ENCODE measurements around the gene SCYL1. TPM values are rescaled to one million over a fixed set of nuclear protein-coding genes. Genes with fewer than 3 reads are reported as not detected.
"Not testable (repeated sequence)": the region's sequence is repeated elsewhere in the genome, so short reads cannot be mapped to it uniquely, and the experiment has no call there.

The SCYL1 gene
- total RNA-seq, 1 experiment from 2014 or later = 106 TPM

DNA sequence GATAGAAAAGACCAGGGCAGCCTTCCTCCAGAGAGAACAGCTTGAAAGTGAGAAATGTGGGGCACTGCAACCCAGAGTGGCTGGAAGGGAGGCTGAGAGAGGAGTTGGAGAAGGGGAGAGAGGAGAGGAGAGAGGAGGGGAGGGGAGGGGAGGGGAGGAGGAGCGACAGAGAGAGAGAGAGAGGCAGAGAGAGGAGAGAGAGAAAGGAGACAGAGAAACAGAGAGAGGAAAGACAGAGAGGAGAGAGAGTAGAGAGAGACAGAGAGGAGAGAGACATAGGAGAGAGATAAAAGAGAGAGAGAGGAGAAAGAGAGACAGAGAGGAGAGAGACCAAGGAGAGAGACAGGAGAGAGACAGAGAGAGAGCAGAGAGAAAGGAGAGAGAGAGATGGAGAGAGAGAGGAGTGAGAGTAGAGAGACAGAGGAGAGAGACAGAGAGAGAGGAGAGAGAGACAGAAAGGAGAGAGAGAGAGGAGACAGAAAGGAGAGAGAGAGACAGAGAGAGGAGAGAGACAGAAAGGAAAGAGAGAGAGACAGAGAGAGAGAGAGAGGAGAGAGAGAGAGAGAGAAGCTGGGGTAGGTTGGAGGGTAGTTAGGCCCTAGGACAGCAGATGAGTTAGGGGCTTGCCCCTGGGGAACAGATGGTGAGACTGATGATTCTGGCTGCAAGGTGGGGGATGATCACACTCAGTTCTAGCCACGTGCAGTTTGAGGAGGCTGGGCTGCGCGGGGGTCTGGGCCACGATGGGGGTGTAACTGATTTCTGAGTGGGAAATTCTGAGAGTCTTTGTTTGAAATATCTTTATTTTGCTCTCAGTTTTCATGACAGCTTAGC, 8.5 kb upstream of the SCYL1 start:
- no peak overlapping the region for H3K4me2 ChIP-seq
- no peaks in the 10 kb centered on the region for H3K9me3 ChIP-seq (ENCODE audit: insufficient read depth, low read depth)
- POLR2A ChIA-PET (ENCODE audit: unreplicated experiment) = interaction anchor here (0.6 to 1.1 kb wide), 5 partner anchors 61 to 388 kb away, joined by 3 to 11 read pairs (median 6); no protein-coding TSS in a partner anchor
- no peaks in the 10 kb centered on the region for H3K79me2 ChIP-seq (ENCODE audit: low read depth)
- peaks cover 42% of the 10 kb centered on the region for H3F3A ChIP-seq (ENCODE audit: insufficient read depth, low read depth)
- CTCF ChIA-PET = interaction anchor here (0.7 kb wide), 1 partner anchor 77 kb away, joined by 6 read pairs; no protein-coding TSS in a partner anchor
- no peaks in the 10 kb centered on the region for H3K36me3 ChIP-seq (ENCODE audit: low read depth)
- H3K9me2 ChIP-seq (ENCODE audit: insufficient read depth) = no peaks in the 10 kb centered on the region
- intact Hi-C loops (cut with micrococcal nuclease; ENCODE audit: unreplicated experiment) = no loop called here
- H4K20me1 ChIP-seq (ENCODE audit: insufficient read depth) = no peaks in the 10 kb centered on the region
- BruUV-seq (replicated peaks) = no TSS peak
- H2AFZ ChIP-seq = no peak overlapping the region
- H3K27me3 ChIP-seq (ENCODE audit: insufficient read depth, low read depth) = no peaks in the 10 kb centered on the region
- no peaks in the 10 kb centered on the region for H3K4me1 ChIP-seq (replicated peaks; ENCODE audit: insufficient read depth)
- no peak for DNase-seq
- no peak overlapping the region for H3K4me3 ChIP-seq
- no peak overlapping the region for H3K27ac ChIP-seq
- TF ChIP-seq, protein P1, sequence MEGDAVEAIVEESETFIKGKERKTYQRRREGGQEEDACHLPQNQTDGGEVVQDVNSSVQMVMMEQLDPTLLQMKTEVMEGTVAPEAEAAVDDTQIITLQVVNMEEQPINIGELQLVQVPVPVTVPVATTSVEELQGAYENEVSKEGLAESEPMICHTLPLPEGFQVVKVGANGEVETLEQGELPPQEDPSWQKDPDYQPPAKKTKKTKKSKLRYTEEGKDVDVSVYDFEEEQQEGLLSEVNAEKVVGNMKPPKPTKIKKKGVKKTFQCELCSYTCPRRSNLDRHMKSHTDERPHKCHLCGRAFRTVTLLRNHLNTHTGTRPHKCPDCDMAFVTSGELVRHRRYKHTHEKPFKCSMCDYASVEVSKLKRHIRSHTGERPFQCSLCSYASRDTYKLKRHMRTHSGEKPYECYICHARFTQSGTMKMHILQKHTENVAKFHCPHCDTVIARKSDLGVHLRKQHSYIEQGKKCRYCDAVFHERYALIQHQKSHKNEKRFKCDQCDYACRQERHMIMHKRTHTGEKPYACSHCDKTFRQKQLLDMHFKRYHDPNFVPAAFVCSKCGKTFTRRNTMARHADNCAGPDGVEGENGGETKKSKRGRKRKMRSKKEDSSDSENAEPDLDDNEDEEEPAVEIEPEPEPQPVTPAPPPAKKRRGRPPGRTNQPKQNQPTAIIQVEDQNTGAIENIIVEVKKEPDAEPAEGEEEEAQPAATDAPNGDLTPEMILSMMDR (conservative IDR thresholded peaks at IDR 0.05) = no peak; the same call in 1 of the 2 replicates
- no peak for TF ChIP-seq EZH2 (IDR thresholded peaks at IDR 0.05; ENCODE audit: low read depth)

DNA sequence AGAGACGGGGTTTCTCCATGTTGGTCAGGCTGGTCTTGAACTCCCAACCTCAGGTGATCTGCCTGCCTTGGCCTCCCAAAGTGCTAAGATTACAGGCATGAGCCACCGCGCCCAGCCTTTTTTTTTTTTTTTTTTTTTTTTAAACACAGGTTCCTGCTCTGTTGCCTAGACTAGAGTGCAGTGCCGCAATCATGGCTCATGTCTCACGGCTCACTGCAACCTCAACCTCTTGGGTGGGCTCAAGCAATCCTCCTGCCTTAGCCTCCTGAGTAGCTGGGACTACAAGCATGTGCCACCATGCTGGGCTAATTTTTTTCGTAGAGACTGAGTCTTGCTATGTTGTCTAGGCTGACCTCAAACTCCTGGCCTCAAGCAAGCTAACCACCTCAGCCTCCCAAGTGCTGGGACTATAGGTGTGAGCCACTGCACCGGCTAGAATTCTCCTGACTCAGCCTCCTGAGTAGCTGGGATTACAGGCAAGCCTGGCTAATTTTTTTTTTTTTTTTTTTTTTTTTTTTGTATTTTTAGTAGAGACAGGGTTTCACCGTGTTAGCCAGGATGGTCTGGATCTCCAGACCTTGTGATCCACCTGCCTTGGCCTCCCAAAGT, 5.8 kb upstream of the SCYL1 start:
- H3K4me1 ChIP-seq (replicated peaks; ENCODE audit: insufficient read depth); DNase-seq; H3K79me2 ChIP-seq (ENCODE audit: low read depth); H3K4me2 ChIP-seq; H3K4me3 ChIP-seq; H3K27me3 ChIP-seq (ENCODE audit: insufficient read depth, low read depth); H2AFZ ChIP-seq; BruUV-seq (replicated peaks); H3K9me2 ChIP-seq (ENCODE audit: insufficient read depth); intact Hi-C loops (cut with micrococcal nuclease; ENCODE audit: unreplicated experiment); H3K9me3 ChIP-seq (ENCODE audit: insufficient read depth, low read depth); H3K27ac ChIP-seq; H3K36me3 ChIP-seq (ENCODE audit: low read depth); H4K20me1 ChIP-seq (ENCODE audit: insufficient read depth): not testable (repeated sequence)
- peaks cover 39% of the 10 kb centered on the region for H3F3A ChIP-seq (ENCODE audit: insufficient read depth, low read depth)
- POLR2A ChIA-PET (ENCODE audit: unreplicated experiment) = interaction anchor here (0.7 kb wide), 2 partner anchors 20 to 114 kb away, joined by 12 to 17 read pairs; partner anchors contain the start of gene MALAT1
- CTCF ChIA-PET = interaction anchor here (0.6 kb wide), 1 partner anchor 550 kb away, joined by 11 read pairs; no protein-coding TSS in a partner anchor

DNA sequence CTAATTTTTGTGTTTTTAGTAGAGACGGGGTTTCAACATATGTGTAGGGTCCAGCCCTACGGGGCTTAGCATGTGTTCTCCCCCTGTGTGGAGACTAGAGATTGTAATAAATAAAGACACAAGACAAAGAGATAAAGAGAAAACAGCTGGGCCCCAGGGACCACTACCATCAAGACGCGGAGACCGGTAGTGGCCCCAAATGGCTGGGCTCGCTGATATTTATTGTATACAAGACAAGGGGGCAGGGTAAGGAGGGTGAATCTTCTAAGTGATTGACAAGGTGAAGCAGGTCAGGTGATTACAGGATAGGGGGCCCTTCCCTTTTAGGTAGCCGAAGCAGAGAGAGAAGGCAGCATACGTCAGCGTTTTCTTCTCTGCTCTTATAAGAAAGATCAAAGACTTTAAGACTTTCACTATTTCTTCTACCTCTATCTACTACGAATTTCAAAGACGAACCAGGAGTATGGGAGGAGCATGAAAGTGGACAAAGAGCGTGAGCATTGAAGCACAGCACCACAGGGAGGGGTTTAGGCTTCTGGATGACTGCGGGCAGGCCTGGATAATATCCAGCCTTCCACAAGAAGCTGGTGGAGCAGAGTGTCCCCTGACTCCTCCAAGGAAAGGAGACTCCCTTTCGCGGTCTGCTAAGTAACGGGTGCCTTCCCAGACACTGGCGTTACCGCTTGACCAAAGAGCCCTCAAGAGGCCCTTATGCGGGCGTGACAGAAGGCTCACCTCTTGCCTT, 2.9 kb upstream of the SCYL1 start:
- H3K36me3 ChIP-seq (ENCODE audit: low read depth); H4K20me1 ChIP-seq (ENCODE audit: insufficient read depth); H3K9me3 ChIP-seq (ENCODE audit: insufficient read depth, low read depth); POLR2A ChIA-PET (ENCODE audit: unreplicated experiment); CTCF ChIA-PET; H3K27ac ChIP-seq; H3K4me2 ChIP-seq; BruUV-seq (replicated peaks); H2AFZ ChIP-seq; H3K27me3 ChIP-seq (ENCODE audit: insufficient read depth, low read depth); intact Hi-C loops (cut with micrococcal nuclease; ENCODE audit: unreplicated experiment); DNase-seq; H3K4me3 ChIP-seq; H3K9me2 ChIP-seq (ENCODE audit: insufficient read depth): not testable (repeated sequence)
- Histone ChIP-seq H3K4me1 (replicated peaks; ENCODE audit: insufficient read depth) (peaks cover 13% of the 10 kb centered on the region), H3K79me2 (ENCODE audit: low read depth) (peaks cover 17% of the 10 kb centered on the region), H3F3A (ENCODE audit: insufficient read depth, low read depth) (peaks cover 18% of the 10 kb centered on the region)

DNA sequence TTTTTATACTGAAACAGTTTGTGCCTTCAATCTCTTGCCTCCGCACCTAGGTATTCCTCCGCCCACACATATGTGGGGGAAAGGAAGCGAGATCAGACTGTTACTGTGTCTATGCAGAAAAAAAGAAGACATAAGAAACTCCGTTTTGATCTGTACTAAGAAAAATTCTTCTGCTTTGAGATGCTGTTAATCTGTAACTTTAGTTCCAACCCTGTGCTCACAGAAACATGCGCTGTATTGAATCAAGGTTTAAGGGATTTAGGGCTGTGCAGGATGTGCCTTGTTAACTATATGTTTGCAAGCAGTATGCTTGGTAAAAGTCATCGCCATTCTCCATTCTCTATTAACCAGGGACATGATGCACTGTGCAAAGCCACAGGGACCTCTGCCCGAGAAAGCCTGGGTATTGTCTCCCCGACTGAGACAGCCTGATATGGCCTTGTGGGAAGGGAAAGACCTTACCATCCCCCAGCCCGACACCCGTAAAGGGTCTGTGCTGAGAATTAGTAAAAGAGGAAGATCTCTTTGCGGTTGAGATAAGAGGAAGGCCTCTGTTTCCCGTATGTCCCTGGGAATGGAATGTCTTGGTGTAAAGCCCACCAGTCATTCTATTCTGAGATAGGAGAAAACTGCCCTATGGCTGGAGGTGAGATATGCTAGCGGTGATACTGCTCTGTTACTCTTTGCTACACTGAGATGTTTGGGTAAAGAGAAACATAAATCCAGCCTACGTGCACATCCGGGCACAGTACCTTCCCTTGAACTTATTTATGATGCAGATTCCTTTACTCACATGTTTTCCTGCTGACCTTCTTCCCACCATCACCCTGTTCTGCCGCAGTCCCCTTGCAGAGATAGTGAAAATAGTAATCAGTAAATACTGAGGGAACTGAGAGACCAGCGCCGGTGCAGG, 1.9 kb upstream of the SCYL1 start:
- H3K36me3 ChIP-seq (ENCODE audit: low read depth) = peaks cover 18% of the 10 kb centered on the region; the same call in 1 of the 2 replicates
- H3K4me3 ChIP-seq; H4K20me1 ChIP-seq (ENCODE audit: insufficient read depth); BruUV-seq (replicated peaks); DNase-seq; H3K9me3 ChIP-seq (ENCODE audit: insufficient read depth, low read depth); H3K27me3 ChIP-seq (ENCODE audit: insufficient read depth, low read depth); H3K27ac ChIP-seq; H2AFZ ChIP-seq; intact Hi-C loops (cut with micrococcal nuclease; ENCODE audit: unreplicated experiment); H3K9me2 ChIP-seq (ENCODE audit: insufficient read depth); H3K4me2 ChIP-seq; CTCF ChIA-PET; POLR2A ChIA-PET (ENCODE audit: unreplicated experiment): not testable (repeated sequence)
- H3F3A ChIP-seq (ENCODE audit: insufficient read depth, low read depth) = peaks cover 11% of the 10 kb centered on the region; the same call in 1 of the 2 replicates
- peaks cover 17% of the 10 kb centered on the region for H3K79me2 ChIP-seq (ENCODE audit: low read depth)
- peaks cover 13% of the 10 kb centered on the region for H3K4me1 ChIP-seq (replicated peaks; ENCODE audit: insufficient read depth)

DNA sequence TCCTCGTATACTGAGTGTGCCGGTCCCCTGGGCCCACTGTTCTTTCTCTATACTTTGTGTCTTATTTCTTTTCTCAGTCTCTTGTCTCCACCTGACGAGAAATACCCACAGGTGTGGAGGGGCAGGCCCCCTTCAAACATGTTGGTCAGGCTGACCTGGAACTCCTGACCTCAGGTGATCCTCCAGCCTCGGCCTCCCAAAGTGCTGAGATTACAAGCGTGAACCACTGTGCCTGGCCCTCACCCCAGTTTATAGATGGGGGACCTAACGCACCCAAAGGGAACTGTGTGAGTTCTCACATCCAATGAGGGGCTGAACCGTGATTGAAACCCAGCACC, 1.3 kb upstream of the SCYL1 start:
- DNase-seq; H2AFZ ChIP-seq; BruUV-seq (replicated peaks); intact Hi-C loops (cut with micrococcal nuclease; ENCODE audit: unreplicated experiment); POLR2A ChIA-PET (ENCODE audit: unreplicated experiment); CTCF ChIA-PET; H3K4me3 ChIP-seq; H3K27ac ChIP-seq; H3K27me3 ChIP-seq (ENCODE audit: insufficient read depth, low read depth); H3K4me2 ChIP-seq; H3K9me3 ChIP-seq (ENCODE audit: insufficient read depth, low read depth); H4K20me1 ChIP-seq (ENCODE audit: insufficient read depth); H3K9me2 ChIP-seq (ENCODE audit: insufficient read depth): not testable (repeated sequence)
- H3K4me1 ChIP-seq (replicated peaks; ENCODE audit: insufficient read depth) = peaks cover 13% of the 10 kb centered on the region
- peaks cover 17% of the 10 kb centered on the region for H3K79me2 ChIP-seq (ENCODE audit: low read depth)
- peaks cover 21% of the 10 kb centered on the region; the same call in 1 of the 2 replicates for H3K36me3 ChIP-seq (ENCODE audit: low read depth)
- H3F3A ChIP-seq (ENCODE audit: insufficient read depth, low read depth) = peaks cover 11% of the 10 kb centered on the region; the same call in 1 of the 2 replicates
